Lung (tissue), 12 donors: ENCODE results near the gene LPAR3. TPM values are rescaled to one million over a fixed set of nuclear protein-coding genes. Genes with fewer than 3 reads are reported as not detected.

Source experiments
- ATAC-seq: fragments of 200-7000 bp; cut with Tn5 transposase; one replicate; pipeline ENCODE4 v1.9.1; 2020; ENCODE audit warnings: moderate number of reproducible peaks; ENCODE audit not compliant: insufficient read depth, low FRiP score
- DNase-seq, 3 donors: peaks; one replicate each; pipeline ENCODE4 v3.0.0-alpha.2; 2013 to 2017
- H3K27ac ChIP-seq, 2 donors: one replicate each; pipeline ENCODE4 v1.5.1; 2013; ENCODE audit warnings: mild to moderate bottlenecking in 2 of 2, moderate library complexity in 2 of 2, control low read depth in 1 of 2, inconsistent platforms in 1 of 2, low read depth in 1 of 2, low read length in 1 of 2
- H3K27me3 ChIP-seq, 3 donors: one replicate each; pipeline ENCODE4 v1.5.1; 2013; ENCODE audit warnings: low read length in 2 of 3; ENCODE audit not compliant: control insufficient read depth in 3 of 3, insufficient read depth in 3 of 3
- H3K36me3 ChIP-seq, 4 donors: one replicate each; pipeline ENCODE4 v1.5.1; 2013; ENCODE audit warnings: low read length in 4 of 4, mild to moderate bottlenecking in 1 of 4, moderate library complexity in 1 of 4; ENCODE audit not compliant: control insufficient read depth in 4 of 4, insufficient read depth in 4 of 4
- H3K4me1 ChIP-seq, 5 donors: one replicate each; pipeline ENCODE4 v1.5.1; 2013; ENCODE audit warnings: low read length in 5 of 5, mild to moderate bottlenecking in 2 of 5, moderate library complexity in 1 of 5; ENCODE audit not compliant: control insufficient read depth in 5 of 5, insufficient read depth in 5 of 5
- H3K4me3 ChIP-seq: one replicate; pipeline ENCODE4 v1.5.1; 2013; ENCODE audit warnings: mild to moderate bottlenecking, control low read depth, moderate library complexity
- H3K9ac ChIP-seq, 2 donors: one replicate each; pipeline ENCODE4 v1.5.1; 2013; ENCODE audit warnings: low read length in 2 of 2, control low read depth in 1 of 2; ENCODE audit not compliant: insufficient read depth in 1 of 2
- H3K9me3 ChIP-seq, 4 donors: one replicate each; pipeline ENCODE4 v1.5.1; 2013; ENCODE audit warnings: low read length in 3 of 4, mild to moderate bottlenecking in 1 of 4, moderate library complexity in 1 of 4; ENCODE audit not compliant: control insufficient read depth in 4 of 4, insufficient read depth in 3 of 4
- WGBS, 2 donors: extraction: QIAGEN DNeasy Blood & Tissue Kit; methylation state at CpG; one replicate each; pipeline ENCODE4 v1.1.7; 2013; 5-methylcytosine and 5-hydroxymethylcytosine counted together
- polyA plus RNA-seq, 2 donors: library from polyadenylated mRNA; stranded (reverse); fragments of 200-250 nt; gene quantifications; one replicate each; pipeline ENCODE4 v1.2.1, GENCODE V29; 2013
- total RNA-seq, 2 donors: library from RNA; depleted of rRNA in 1 of 2; stranded (reverse); fragments of >200 nt in 1 of 2; gene quantifications; one replicate each; pipeline ENCODE4 v1.2.1, GENCODE V29; 2014 to 2021
- TF ChIP-seq, protein P1 (sequence below): IDR thresholded peaks from 2 replicates; pipeline ENCODE4 v1.5.1; 2012; ENCODE audit warnings: mild to moderate bottlenecking; ENCODE audit errors: control extremely low read depth, extremely low read depth
- donor health status: control.
- donor health status: control.
- donor health status: Bipolar disorder and iron deficiency.
- donor health status: healthy.
- donor health status: DM: yes; HTN: yes; CAD: no.

The LPAR3 gene
- total and polyA plus RNA-seq, 4 donors: 0.98 to 8.3 (median 5.3) TPM

DNA sequence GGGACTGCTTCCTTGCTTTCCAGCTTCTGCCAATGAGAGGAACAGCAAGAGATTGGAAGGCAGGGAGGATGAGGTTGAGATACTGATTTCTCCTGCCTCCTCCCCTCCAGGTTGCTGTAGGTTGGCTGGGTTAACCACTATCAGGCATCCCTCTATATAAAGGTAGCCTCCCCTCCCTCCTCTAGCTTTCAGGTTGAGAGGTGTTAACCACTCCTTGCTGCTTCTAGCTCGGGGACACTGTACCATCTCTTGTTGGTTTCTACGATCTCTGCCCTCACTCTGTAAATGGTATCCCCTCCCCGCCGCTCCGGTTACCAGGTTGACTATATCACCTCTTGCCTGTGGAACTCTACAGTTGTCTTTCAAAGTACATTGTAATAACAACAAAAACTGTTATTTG is 16.7 kb downstream of the LPAR3 start:
- Histone ChIP-seq H3K27me3 (no peaks in the 10 kb centered on the region), H3K27ac (no peak overlapping the region), H3K4me1 (peaks cover 0 to 22% (median 6%) of the 10 kb centered on the region in 5 donors), H3K9ac (no peak overlapping the region), H3K9me3 (peaks cover 0 to 2% (median 0%) of the 10 kb centered on the region in 4 donors), H3K4me3 (no peak overlapping the region), H3K36me3 (no peaks in the 10 kb centered on the region)
- ATAC-seq (no peak), DNase-seq (no peak)
- WGBS, 2 donors: 79 to 92% methylated on average over 5 of the region's 5 CpGs
- TF ChIP-seq, protein P1, sequence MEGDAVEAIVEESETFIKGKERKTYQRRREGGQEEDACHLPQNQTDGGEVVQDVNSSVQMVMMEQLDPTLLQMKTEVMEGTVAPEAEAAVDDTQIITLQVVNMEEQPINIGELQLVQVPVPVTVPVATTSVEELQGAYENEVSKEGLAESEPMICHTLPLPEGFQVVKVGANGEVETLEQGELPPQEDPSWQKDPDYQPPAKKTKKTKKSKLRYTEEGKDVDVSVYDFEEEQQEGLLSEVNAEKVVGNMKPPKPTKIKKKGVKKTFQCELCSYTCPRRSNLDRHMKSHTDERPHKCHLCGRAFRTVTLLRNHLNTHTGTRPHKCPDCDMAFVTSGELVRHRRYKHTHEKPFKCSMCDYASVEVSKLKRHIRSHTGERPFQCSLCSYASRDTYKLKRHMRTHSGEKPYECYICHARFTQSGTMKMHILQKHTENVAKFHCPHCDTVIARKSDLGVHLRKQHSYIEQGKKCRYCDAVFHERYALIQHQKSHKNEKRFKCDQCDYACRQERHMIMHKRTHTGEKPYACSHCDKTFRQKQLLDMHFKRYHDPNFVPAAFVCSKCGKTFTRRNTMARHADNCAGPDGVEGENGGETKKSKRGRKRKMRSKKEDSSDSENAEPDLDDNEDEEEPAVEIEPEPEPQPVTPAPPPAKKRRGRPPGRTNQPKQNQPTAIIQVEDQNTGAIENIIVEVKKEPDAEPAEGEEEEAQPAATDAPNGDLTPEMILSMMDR: no peak

GRCh38 chr1:84873366-84873765 is 19.6 kb downstream of the LPAR3 start:
- DNase-seq: peak in 2 of 3 donors; percentile 61 to 77
- H3K4me1 ChIP-seq: peaks cover 0 to 22% (median 6%) of the 10 kb centered on the region in 5 donors
- WGBS, 2 donors: 82 to 85% methylated on average over 2 of the region's 2 CpGs
- no peak overlapping the region for H3K4me3 ChIP-seq
- TF ChIP-seq, protein P1: no peak
- ATAC-seq: no peak
- no peak overlapping the region for H3K9ac ChIP-seq
- no peaks in the 10 kb centered on the region for H3K36me3 ChIP-seq
- H3K27me3 ChIP-seq: no peaks in the 10 kb centered on the region
- no peak overlapping the region for H3K27ac ChIP-seq
- H3K9me3 ChIP-seq: peaks cover 0 to 2% (median 0%) of the 10 kb centered on the region in 4 donors

GRCh38 chr1:84872696-84873355 is 20.2 kb downstream of the LPAR3 start:
- ATAC-seq: no peak
- DNase-seq: peak; percentile 53 to 80 (median 74)
- H3K36me3 ChIP-seq: no peaks in the 10 kb centered on the region
- no peak overlapping the region for H3K9ac ChIP-seq
- H3K4me1 ChIP-seq: peaks cover 0 to 22% (median 6%) of the 10 kb centered on the region in 5 donors
- H3K4me3 ChIP-seq: no peak overlapping the region
- H3K27ac ChIP-seq: no peak overlapping the region
- WGBS, 2 donors: 75 to 83% methylated on average over 9 of the region's 9 CpGs
- TF ChIP-seq, protein P1: no peak
- peaks cover 0 to 2% (median 0%) of the 10 kb centered on the region in 4 donors for H3K9me3 ChIP-seq
- no peaks in the 10 kb centered on the region for H3K27me3 ChIP-seq

DNA sequence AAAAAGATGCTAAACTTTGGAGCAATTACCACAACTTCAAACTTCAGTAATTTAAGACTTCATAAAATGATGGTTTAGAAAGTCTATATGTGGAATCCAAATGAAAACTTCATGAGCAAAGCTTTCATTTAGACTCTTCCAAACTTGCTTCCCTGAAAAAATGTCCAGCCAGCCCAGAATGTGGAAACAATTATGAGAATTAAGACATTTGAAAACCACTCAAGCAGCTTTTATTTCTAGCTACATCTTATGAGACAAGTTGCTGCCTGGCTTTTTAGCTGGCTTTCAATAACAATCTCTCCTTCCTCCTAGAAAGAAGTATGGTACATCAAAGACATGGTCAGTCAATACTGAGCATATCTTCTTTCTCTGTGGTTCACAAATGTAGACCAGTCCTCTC is 21.8 kb downstream of the LPAR3 start:
- DNase-seq (no peak), ATAC-seq (no peak)
- no peak overlapping the region for H3K4me3 ChIP-seq
- no peaks in the 10 kb centered on the region for H3K36me3 ChIP-seq
- H3K27me3 ChIP-seq: peaks cover 0 to 2% (median 0%) of the 10 kb centered on the region in 3 donors
- H3K9ac ChIP-seq: no peak overlapping the region
- H3K9me3 ChIP-seq: peaks cover 0 to under 1% (median 0%) of the 10 kb centered on the region in 4 donors
- peaks cover 0 to 22% (median 6%) of the 10 kb centered on the region in 5 donors for H3K4me1 ChIP-seq
- H3K27ac ChIP-seq: no peak overlapping the region
- TF ChIP-seq, protein P1: no peak
